GM18870 (cell line): ENCODE data around the gene NOS1AP.
"Not testable (repeated sequence)": the region's sequence is repeated elsewhere in the genome, so short reads cannot be mapped to it uniquely, and the experiment has no call there.

Experiments used
- ATAC-seq: cut with Tn5 transposase; IDR thresholded peaks from one replicate; pipeline ENCODE4 v1.9.1; 2021; ENCODE audit warnings: moderate library complexity; ENCODE audit not compliant: unreplicated experiment

Gene NOS1AP

GRCh38 chr1:162069334-162070093 lies at the start of gene NOS1AP:
TSS of gene NOS1AP (plus strand) at chr1:162069691. CDS start at chr1:162070178, 487 bp downstream.
- peak; percentile 54 for ATAC-seq

- ATAC-seq: no peak
Measured at GRCh38 chr1:162020150-162020549, 49.3 kb upstream of the NOS1AP start.

- ATAC-seq: no peak
Measured at GRCh38 chr1:162021124-162021523, 48.4 kb upstream of the NOS1AP start.

- no peak for ATAC-seq
Measured at GRCh38 chr1:162022626-162023025, 46.9 kb upstream of the NOS1AP start.

GRCh38 chr1:162023181-162023546 lies 46.3 kb upstream of the NOS1AP start:
- ATAC-seq: no peak

GRCh38 chr1:162023547-162024501 lies 45.7 kb upstream of the NOS1AP start, which contains the start of gene OLFML2B:
TSS of gene OLFML2B (minus strand) at chr1:162023869. CDS start at chr1:162023430, 439 bp downstream.
- no peak for ATAC-seq

- no peak for ATAC-seq
Measured at GRCh38 chr1:162025541-162025940, 44.0 kb upstream of the NOS1AP start.

GRCh38 chr1:162026881-162027280 lies 42.6 kb upstream of the NOS1AP start:
- ATAC-seq: no peak

- peak; percentile 78 for ATAC-seq
Measured at GRCh38 chr1:162028726-162029125, 40.8 kb upstream of the NOS1AP start.

- no peak for ATAC-seq
Measured at GRCh38 chr1:162029157-162029556, 40.3 kb upstream of the NOS1AP start.

- no peak for ATAC-seq
Measured at GRCh38 chr1:162030759-162031280, 38.7 kb upstream of the NOS1AP start.

- ATAC-seq: no peak
Measured at GRCh38 chr1:162033428-162033827, 36.1 kb upstream of the NOS1AP start.

GRCh38 chr1:162035241-162035640 lies 34.2 kb upstream of the NOS1AP start:
- no peak for ATAC-seq

- no peak for ATAC-seq
Measured at GRCh38 chr1:162036163-162036562, 33.3 kb upstream of the NOS1AP start.

GRCh38 chr1:162038624-162039023 lies 30.9 kb upstream of the NOS1AP start:
- no peak for ATAC-seq

GRCh38 chr1:162040001-162040400 lies 29.5 kb upstream of the NOS1AP start:
- ATAC-seq: no peak

GRCh38 chr1:162040657-162041056 lies 28.8 kb upstream of the NOS1AP start:
- no peak for ATAC-seq

GRCh38 chr1:162042361-162042760 lies 27.1 kb upstream of the NOS1AP start:
- ATAC-seq: no peak

- ATAC-seq: no peak
Measured at GRCh38 chr1:162046921-162047320, 22.6 kb upstream of the NOS1AP start.

- not testable (repeated sequence) for ATAC-seq
Measured at GRCh38 chr1:162053949-162054348, 15.5 kb upstream of the NOS1AP start.

- no peak for ATAC-seq
Measured at GRCh38 chr1:162055062-162055461, 14.4 kb upstream of the NOS1AP start.
